Measurements from ENCODE around the gene SKI.
"Not testable (repeated sequence)": the region's sequence is repeated elsewhere in the genome, so short reads cannot be mapped to it uniquely, and the experiment has no call there.

SKI gene

GRCh38 chr1:2231532-2232254 lies 3.6 kb downstream of the SKI start:
- peak; percentile 85 for DNase-seq

GRCh38 chr1:2232255-2232915 lies 4.3 kb downstream of the SKI start:
- no peak for DNase-seq

DNA sequence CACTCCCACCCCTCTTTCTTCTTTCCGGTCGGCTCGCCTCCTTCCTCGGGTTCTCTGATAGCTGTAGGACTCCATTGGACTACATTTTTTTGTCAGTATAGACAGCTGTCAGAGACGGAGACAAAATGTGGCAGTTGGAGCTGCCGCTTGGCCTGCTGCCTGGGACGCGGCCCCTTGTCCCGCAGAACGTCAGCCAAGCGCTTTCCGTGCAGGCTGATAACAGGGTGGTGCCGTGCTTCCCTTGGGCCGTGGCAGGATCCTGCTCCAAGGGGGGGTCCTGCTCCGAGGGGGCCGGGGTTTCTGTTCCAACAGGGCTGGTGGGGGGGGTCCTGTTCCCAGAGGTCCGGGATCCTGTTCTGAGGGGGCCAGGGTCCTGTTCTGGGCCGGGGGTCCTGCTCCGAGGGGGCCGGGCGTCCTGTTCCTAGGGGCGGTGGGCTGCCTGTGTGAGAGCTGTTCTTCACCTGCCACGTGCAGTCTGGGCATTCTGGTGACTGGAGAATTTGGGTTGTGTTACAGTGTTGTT lies 4.9 kb downstream of the SKI start:
- no peak for DNase-seq

DNA sequence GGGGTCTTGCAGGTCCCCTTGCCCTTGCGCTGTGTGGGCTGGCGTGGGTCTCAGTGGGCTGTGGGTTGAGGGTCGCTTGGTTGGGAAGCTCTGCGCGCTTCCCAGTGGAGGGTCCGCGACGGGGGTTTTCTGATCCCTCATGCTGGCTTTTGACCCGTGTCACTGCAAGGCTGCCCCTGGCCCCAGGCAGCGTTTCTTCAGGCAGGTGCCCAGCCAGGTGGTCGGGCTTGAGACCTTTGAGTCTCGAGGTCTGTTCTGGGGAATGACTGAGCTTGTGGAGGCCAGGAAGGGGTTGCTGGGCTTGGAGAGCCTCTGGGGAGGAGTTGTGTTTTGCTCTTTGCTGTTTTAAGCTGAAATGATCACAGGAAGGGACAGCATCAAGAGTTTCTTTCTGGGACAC lies 5.3 kb downstream of the SKI start:
- no peak for DNase-seq

- DNase-seq: peak; percentile 69
Observed at GRCh38 chr1:2233997-2234761, 6.1 kb downstream of the SKI start.

DNA sequence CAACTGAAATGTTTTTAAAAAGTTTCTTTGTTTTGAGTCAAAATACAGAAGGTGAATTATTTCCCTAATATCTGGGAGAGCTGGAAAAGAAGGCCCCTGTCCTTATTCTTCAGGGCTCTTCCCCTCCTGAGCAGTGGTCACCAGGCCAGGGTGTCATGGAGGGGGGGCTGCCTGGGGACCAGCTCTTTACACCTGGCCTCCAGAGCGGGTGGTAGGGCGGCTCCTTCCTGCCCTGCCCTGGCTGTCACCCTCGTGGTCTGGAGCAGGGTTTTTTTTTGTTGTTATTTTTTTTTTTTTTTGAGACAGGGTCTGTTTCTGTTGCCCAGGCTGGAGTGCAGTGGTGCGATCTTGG lies 6.6 kb downstream of the SKI start:
- no peak for DNase-seq

- no peak for DNase-seq
Observed at GRCh38 chr1:2235300-2235998, 7.3 kb downstream of the SKI start.

DNA sequence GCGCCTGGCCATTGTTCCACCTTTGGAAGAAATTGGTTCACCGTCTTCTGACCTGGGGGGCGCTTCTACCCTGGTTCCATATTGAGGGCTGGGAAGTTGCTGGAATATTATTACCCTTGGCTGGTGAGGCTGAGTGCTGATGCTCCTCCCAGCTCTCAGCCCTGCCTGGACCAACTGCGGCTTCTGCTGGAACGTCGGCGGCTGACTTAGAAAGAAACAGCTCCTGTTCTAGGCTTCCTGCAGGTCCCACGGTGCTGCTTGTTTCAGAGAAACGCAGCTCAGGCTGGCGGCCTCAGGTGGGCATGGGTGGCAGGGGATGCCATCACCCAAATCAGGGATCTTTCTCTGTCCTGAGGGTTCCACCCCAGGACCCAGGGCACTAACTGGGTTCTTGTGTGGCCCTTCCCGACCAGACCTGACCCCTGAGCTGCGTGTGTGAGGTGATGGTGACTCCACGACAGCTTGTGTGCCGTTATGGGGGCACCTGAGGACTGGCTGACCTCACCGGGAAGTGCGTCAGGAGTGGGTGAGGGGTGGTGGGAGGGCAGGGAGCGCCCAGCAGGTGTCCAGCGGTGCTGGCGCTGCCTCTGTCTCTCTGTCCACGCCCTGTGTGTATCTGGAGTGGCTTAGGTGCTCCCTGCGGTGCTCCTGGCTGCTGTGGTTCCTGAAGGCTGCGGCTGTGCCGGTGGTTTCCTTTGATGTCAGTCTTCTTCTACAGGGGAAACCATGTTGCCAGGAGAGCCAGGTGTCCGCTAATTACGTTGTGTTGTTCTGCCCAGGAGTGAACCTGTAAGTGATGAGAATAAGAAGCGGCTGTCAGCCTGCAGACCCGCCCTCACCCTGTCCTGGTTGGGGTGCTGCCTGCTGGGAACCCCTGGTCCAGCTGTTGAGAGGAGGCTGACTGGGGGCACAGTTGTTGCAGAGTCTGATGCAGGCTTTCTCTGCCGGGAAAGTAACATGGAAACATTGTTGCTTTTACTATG lies 8.9 kb downstream of the SKI start:
- DNase-seq: no peak

- no peak for DNase-seq
Observed at GRCh38 chr1:2237773-2238172, 9.7 kb downstream of the SKI start.

GRCh38 chr1:2238361-2239012 lies 10.4 kb downstream of the SKI start:
- DNase-seq: no peak

- no peak for DNase-seq
Observed at GRCh38 chr1:2239013-2239370, 10.9 kb downstream of the SKI start.

- DNase-seq: no peak
Observed at GRCh38 chr1:2239384-2239985, 11.4 kb downstream of the SKI start.

GRCh38 chr1:2240270-2241156 lies 12.4 kb downstream of the SKI start:
- no peak for DNase-seq

GRCh38 chr1:2241820-2242219 lies 13.7 kb downstream of the SKI start:
- no peak for DNase-seq

- no peak for DNase-seq
Observed at GRCh38 chr1:2242814-2243725, 15.0 kb downstream of the SKI start.

- not testable (repeated sequence) for DNase-seq
Observed at GRCh38 chr1:2247045-2247394, 18.9 kb downstream of the SKI start.

GRCh38 chr1:2247760-2248126 lies 19.6 kb downstream of the SKI start:
- DNase-seq: no peak

DNA sequence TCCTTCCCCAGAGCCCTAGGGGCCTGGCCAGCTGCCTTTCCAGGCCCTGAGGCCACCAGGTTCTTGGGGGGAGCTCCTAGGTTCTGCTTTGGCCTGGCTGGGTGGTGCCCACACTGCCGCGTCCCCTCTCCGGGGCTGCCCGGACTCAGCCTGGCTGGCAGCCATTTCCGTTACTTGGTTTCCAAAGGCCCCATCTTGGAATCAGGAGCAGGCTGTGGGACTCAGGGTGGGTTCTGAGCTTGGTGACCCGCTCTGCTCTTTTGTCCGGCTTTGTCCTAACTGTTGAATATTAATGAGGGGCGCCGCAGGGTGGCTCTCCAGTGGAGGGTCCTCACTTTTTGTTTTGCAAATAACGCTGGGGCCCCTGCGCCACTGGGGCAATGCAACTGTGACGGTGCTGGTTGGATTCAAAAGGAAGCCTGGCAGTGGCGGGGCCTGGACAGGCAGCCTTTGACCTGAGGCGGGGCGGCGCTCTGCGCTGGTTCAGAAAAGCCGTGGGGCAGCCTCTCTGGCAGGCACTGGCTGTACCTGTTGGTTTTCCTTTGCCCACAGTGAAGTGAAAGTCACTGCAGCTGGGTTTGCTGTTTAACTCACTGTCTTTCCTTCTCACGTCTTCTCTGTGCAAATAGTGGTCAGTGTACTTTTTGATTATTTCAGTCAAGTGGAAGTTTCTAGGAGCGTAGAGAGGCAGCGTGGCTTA lies 20.2 kb downstream of the SKI start:
- no peak for DNase-seq

All from stimulated activated CD8-positive, alpha-beta memory T cell treated with anti-CD3 and anti-CD28 coated beads, Interleukin-4, amount 100 ng/mL, for 48 hours (primary cell).